Hepatocyte (in vitro differentiated cells): Measurements from ENCODE around the gene LRRK2. TPM values are rescaled to one million over a fixed set of nuclear protein-coding genes. Genes with fewer than 3 reads are reported as not detected.

ENCODE experiments used
- DNase-seq: peaks from one replicate; pipeline ENCODE4 v3.0.0-alpha.2; 2016; ENCODE audit warnings: low spot score
- H2AFZ ChIP-seq: fragments of 200-600 bp; sonication (generic); 2 replicates; pipeline ENCODE4 v1.6.0; 2016; ENCODE audit warnings: antibody characterized with exemption, mild to moderate bottlenecking
- H3K27ac ChIP-seq: fragments of 200-600 bp; sonication (generic); 2 replicates; pipeline ENCODE4 v1.5.1; 2016; ENCODE audit warnings: mild to moderate bottlenecking
- H3K27me3 ChIP-seq: fragments of 200-600 bp; sonication (generic); 2 replicates; pipeline ENCODE4 v1.6.1; 2016
- H3K36me3 ChIP-seq: fragments of 200-600 bp; sonication (generic); replicated peaks from 2 replicates; pipeline ENCODE4 v1.5.1; 2016; ENCODE audit warnings: low read depth; ENCODE audit not compliant: insufficient read depth
- H3K4me1 ChIP-seq: fragments of 200-600 bp; sonication (generic); 2 replicates; pipeline ENCODE4 v1.5.1; 2016; ENCODE audit warnings: mild to moderate bottlenecking, moderate library complexity; ENCODE audit not compliant: insufficient read depth
- H3K4me2 ChIP-seq: fragments of 200-600 bp; sonication (generic); 2 replicates; pipeline ENCODE4 v1.6.0; 2016
- H3K4me3 ChIP-seq: fragments of 200-600 bp; sonication (generic); 2 replicates; pipeline ENCODE4 v1.5.1; 2016; ENCODE audit warnings: mild to moderate bottlenecking
- H3K79me2 ChIP-seq: fragments of 200-600 bp; sonication (generic); 2 replicates; pipeline ENCODE4 v1.6.0; 2017; ENCODE audit warnings: mild to moderate bottlenecking
- H3K9me2 ChIP-seq: fragments of 200-600 bp; sonication (generic); replicated peaks from 2 replicates; pipeline ENCODE4 v1.6.0; 2017; ENCODE audit warnings: mild to moderate bottlenecking; ENCODE audit not compliant: insufficient read depth
- H3K9me3 ChIP-seq: fragments of 200-600 bp; sonication (generic); 2 replicates; pipeline ENCODE4 v1.5.1; 2016; ENCODE audit warnings: low read depth, mild to moderate bottlenecking
- H4K20me1 ChIP-seq: fragments of 200-600 bp; sonication (generic); 2 replicates; pipeline ENCODE4 v1.6.0; 2016; ENCODE audit warnings: mild to moderate bottlenecking; ENCODE audit not compliant: insufficient read depth, poor library complexity, severe bottlenecking
- EZH2 ChIP-seq: fragments of 200-600 bp; sonication (generic); IDR thresholded peaks from 2 replicates; pipeline ENCODE4 v1.6.1; 2016; ENCODE audit warnings: antibody characterized with exemption, mild to moderate bottlenecking, borderline replicate concordance
- EZH2phosphoT487 ChIP-seq: fragments of 200-600 bp; sonication (generic); IDR thresholded peaks from one replicate; pipeline ENCODE4 v1.6.1; 2018; ENCODE audit warnings: antibody characterized with exemption, mild to moderate bottlenecking, low read depth, moderate library complexity; ENCODE audit not compliant: unreplicated experiment, severe bottlenecking
- WGBS: methylation state at CpG from one replicate; pipeline ENCODE4 v1.1.6; 2016; ENCODE audit warnings: low lambda C conversion rate; ENCODE audit errors: missing lambda C conversion rate; 5-methylcytosine and 5-hydroxymethylcytosine counted together
- polyA plus RNA-seq: library from polyadenylated mRNA; unstranded; fragments of >200 nt; fragmentation: Nextera tagmentation; extraction: Ambion mirVana; gene quantifications from 2 replicates; pipeline ENCODE4 v1.2.1, GENCODE V29; 2016
- total RNA-seq: library from RNA; depleted of rRNA; stranded (reverse); fragments of >200 nt; gene quantifications from 2 replicates; pipeline ENCODE4 v1.2.3, GENCODE V29; 2014
- TF ChIP-seq, protein P1 (sequence below): fragments of 200-600 bp; sonication (generic); IDR thresholded peaks from 2 replicates; pipeline ENCODE4 v1.5.1; 2016; ENCODE audit warnings: antibody characterized with exemption, mild to moderate bottlenecking; ENCODE audit not compliant: poor library complexity

LRRK2 gene
- total and polyA plus RNA-seq, 2 experiments from 2014 or later = 0.76 to 4.9 TPM

- Histone ChIP-seq H3K9me2 (no peaks in the 10 kb centered on the region), H2AFZ (peak overlapping the region; percentile 61), H3K4me3 (no peak overlapping the region), H4K20me1 (no peaks in the 10 kb centered on the region), H3K4me2 (peak overlapping the region; percentile 81), H3K36me3 (no peaks in the 10 kb centered on the region), H3K4me1 (peaks cover 4% of the 10 kb centered on the region), H3K79me2 (no peaks in the 10 kb centered on the region), H3K27me3 (no peaks in the 10 kb centered on the region), H3K9me3 (no peaks in the 10 kb centered on the region), H3K27ac (no peak overlapping the region)
- no peak for DNase-seq
- no peak for TF ChIP-seq EZH2phosphoT487
- TF ChIP-seq EZH2 = no peak
- TF ChIP-seq, protein P1, sequence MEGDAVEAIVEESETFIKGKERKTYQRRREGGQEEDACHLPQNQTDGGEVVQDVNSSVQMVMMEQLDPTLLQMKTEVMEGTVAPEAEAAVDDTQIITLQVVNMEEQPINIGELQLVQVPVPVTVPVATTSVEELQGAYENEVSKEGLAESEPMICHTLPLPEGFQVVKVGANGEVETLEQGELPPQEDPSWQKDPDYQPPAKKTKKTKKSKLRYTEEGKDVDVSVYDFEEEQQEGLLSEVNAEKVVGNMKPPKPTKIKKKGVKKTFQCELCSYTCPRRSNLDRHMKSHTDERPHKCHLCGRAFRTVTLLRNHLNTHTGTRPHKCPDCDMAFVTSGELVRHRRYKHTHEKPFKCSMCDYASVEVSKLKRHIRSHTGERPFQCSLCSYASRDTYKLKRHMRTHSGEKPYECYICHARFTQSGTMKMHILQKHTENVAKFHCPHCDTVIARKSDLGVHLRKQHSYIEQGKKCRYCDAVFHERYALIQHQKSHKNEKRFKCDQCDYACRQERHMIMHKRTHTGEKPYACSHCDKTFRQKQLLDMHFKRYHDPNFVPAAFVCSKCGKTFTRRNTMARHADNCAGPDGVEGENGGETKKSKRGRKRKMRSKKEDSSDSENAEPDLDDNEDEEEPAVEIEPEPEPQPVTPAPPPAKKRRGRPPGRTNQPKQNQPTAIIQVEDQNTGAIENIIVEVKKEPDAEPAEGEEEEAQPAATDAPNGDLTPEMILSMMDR = no peak
Observed at GRCh38 chr12:40223646-40224045, 1.2 kb upstream of the LRRK2 start.

- peak overlapping the region; percentile 78 for H3K27ac ChIP-seq
- H3K36me3 ChIP-seq = no peaks in the 10 kb centered on the region
- H3K9me3 ChIP-seq = no peaks in the 10 kb centered on the region
- 54% methylated on average over 12 of the region's 12 CpGs for WGBS
- DNase-seq = no peak
- H3K27me3 ChIP-seq = no peaks in the 10 kb centered on the region
- H2AFZ ChIP-seq = peak overlapping the region; percentile 61
- TF ChIP-seq, protein P1 = no peak
- TF ChIP-seq EZH2phosphoT487 (no peak), EZH2 (no peak)
- no peaks in the 10 kb centered on the region for H4K20me1 ChIP-seq
- H3K4me1 ChIP-seq = peaks cover 4% of the 10 kb centered on the region
- peak overlapping the region; percentile 77 for H3K4me3 ChIP-seq
- H3K4me2 ChIP-seq = peak overlapping the region; percentile 81
- H3K9me2 ChIP-seq = no peaks in the 10 kb centered on the region
- H3K79me2 ChIP-seq = no peaks in the 10 kb centered on the region
Observed at GRCh38 chr12:40225337-40225983, 663 bp downstream of the LRRK2 start.

DNA sequence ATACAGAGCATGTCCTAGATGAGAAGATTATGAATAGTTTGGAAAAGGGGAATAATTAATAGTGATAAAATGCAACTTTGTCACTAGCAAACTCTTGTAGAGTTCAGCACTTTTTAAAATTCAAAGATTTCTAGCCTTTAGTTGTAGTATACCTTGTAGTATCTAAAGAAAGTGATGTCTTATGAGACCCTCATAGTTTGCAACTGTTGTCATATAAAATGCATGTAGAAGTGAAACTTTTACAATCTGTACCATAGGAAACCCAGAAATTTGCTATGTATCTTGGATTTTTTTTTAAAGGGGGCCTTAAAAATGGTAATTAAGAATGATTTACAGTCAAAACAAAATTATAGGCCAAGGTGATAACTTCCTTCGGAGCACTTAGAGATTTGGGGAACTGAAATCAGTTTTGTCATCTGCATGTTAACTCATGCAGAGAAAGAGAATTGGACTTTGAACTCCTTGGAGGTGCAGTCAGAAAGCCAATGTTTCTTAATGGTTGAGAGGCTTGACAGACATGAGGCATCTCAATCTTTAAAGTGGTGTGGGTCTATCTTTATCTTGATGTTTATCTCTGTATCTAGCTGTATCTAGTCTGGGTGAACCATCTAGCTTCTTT, 1.3 kb downstream of the LRRK2 start:
- H3K4me2 ChIP-seq = peak overlapping the region; percentile 81
- H3K9me3 ChIP-seq = no peaks in the 10 kb centered on the region
- H3K9me2 ChIP-seq = no peaks in the 10 kb centered on the region
- DNase-seq = no peak
- 26% methylated on average over 1 of the region's 1 CpG for WGBS
- H3K4me1 ChIP-seq = peaks cover 4% of the 10 kb centered on the region
- H3K27me3 ChIP-seq = no peaks in the 10 kb centered on the region
- no peaks in the 10 kb centered on the region for H3K36me3 ChIP-seq
- no peak overlapping the region for H2AFZ ChIP-seq
- no peaks in the 10 kb centered on the region for H4K20me1 ChIP-seq
- no peaks in the 10 kb centered on the region for H3K79me2 ChIP-seq
- no peak overlapping the region for H3K4me3 ChIP-seq
- TF ChIP-seq EZH2 = no peak
- TF ChIP-seq, protein P1 = no peak
- TF ChIP-seq EZH2phosphoT487 = no peak
- no peak overlapping the region for H3K27ac ChIP-seq
